Activated CD8-positive, alpha-beta T cell treated with anti-CD3 and anti-CD28 coated beads for 36 hours (primary cell): ENCODE results near the gene LDLRAD2. TPM values are rescaled to one million over a fixed set of nuclear protein-coding genes. Genes with fewer than 3 reads are reported as not detected.
A peak's percentile ranks its signal among the peaks of the same experiment; 100 is the strongest.

Source experiments
- ATAC-seq: fragments of 200-7000 bp; cut with Tn5 transposase; one replicate; pipeline ENCODE4 v1.10.0; 2021; ENCODE audit warnings: mild to moderate bottlenecking, moderate library complexity
- CTCF ChIA-PET: fragments of 350-600 bp; sonication (Branson Sonifier 250); formaldehyde crosslinking; loops from one replicate; lab custom pipeline; 2021; ENCODE audit warnings: antibody characterized with exemption; lab: Charles Lee
- POLR2A ChIA-PET: fragments of 350-600 bp; sonication (Branson Sonifier 250); formaldehyde crosslinking; loops from one replicate; lab custom pipeline; 2021; ENCODE audit warnings: antibody characterized with exemption; lab: Charles Lee
- DNase-seq: peaks from one replicate; pipeline ENCODE4 v3.0.0-alpha.2; 2020
- H3K27ac Mint-ChIP-seq: one replicate; pipeline ENCODE4 v1.8.0; 2021; ENCODE audit warnings: mild to moderate bottlenecking, mixed read lengths
- H3K27me3 Mint-ChIP-seq: one replicate; pipeline ENCODE4 v1.8.0; 2021; ENCODE audit warnings: mixed read lengths
- H3K36me3 Mint-ChIP-seq: one replicate; pipeline ENCODE4 v1.8.0; 2021; ENCODE audit warnings: low read depth, mixed read lengths
- H3K4me1 Mint-ChIP-seq: one replicate; pipeline ENCODE4 v1.8.0; 2021; ENCODE audit warnings: low read depth, mixed read lengths
- H3K4me3 Mint-ChIP-seq: one replicate; pipeline ENCODE4 v1.8.0; 2021; ENCODE audit warnings: mild to moderate bottlenecking, moderate library complexity, mixed read lengths
- H3K9me3 Mint-ChIP-seq: one replicate; pipeline ENCODE4 v1.8.0; 2021; ENCODE audit warnings: mixed read lengths
- intact Hi-C: fragments of 100-400 bp; cut with micrococcal nuclease; formaldehyde crosslinking; loops from one replicate; pipeline ENCODE4 v1.10.0; 2022
- total RNA-seq, 2 experiments: library from RNA; stranded (reverse); gene quantifications; one replicate each; pipeline ENCODE4 v1.2.3, GENCODE V29; 2021
- TF ChIP-seq, protein P1 (sequence below): fragments of 200-600 bp; IDR thresholded peaks from one replicate; pipeline ENCODE4 v1.8.0; 2022; ENCODE audit warnings: antibody characterized with exemption, mild to moderate bottlenecking

The LDLRAD2 gene
- total RNA-seq, 2 experiments from 2014 or later, result 0.07 TPM; not detected in 1

DNA sequence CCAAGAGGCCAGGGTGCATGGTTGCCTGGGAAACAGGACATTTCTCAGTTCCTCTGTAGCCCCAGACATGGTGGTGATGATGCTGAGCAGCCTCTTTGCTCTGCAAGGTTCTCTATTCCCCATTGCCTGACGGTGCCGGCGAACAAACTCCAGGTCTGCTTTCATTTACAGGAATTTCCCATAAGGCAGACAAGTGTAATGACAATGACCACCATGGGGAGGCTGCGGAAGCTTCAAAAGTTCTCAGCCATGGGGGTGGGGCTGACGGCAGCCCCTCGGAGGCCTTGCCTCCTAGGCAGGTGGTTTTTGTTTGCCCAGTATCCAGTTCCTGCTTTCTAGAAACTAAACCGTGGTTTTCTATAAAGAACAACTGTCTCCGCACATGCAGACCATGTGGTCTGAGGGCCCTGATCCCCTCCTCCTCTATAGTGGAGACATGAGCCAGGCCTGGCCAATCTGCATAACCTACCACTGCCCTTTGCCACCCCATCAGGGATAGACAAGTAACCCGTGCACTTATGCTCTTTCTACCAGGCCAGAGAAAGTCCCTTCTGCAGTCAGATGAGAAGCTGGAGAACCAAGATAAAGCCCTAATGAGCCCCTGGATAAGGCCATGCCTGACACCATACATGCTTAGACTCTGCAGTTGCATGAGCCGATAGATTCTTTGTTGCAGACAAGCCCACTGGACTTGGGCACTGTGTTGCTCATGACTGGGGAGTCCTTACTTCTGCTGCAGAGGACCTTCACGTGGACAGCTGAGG, 54.1 kb downstream of the LDLRAD2 start:
- peak; percentile 20 for DNase-seq
- CTCF ChIA-PET, result no interaction called here
- Mint-ChIP-seq H3K4me3 (no peak overlapping the region), H3K9me3 (no peaks in the 10 kb centered on the region), H3K27me3 (no peaks in the 10 kb centered on the region), H3K4me1 (peaks cover 5% of the 10 kb centered on the region), H3K36me3 (peaks cover 4% of the 10 kb centered on the region), H3K27ac (no peak overlapping the region)
- TF ChIP-seq, protein P1, sequence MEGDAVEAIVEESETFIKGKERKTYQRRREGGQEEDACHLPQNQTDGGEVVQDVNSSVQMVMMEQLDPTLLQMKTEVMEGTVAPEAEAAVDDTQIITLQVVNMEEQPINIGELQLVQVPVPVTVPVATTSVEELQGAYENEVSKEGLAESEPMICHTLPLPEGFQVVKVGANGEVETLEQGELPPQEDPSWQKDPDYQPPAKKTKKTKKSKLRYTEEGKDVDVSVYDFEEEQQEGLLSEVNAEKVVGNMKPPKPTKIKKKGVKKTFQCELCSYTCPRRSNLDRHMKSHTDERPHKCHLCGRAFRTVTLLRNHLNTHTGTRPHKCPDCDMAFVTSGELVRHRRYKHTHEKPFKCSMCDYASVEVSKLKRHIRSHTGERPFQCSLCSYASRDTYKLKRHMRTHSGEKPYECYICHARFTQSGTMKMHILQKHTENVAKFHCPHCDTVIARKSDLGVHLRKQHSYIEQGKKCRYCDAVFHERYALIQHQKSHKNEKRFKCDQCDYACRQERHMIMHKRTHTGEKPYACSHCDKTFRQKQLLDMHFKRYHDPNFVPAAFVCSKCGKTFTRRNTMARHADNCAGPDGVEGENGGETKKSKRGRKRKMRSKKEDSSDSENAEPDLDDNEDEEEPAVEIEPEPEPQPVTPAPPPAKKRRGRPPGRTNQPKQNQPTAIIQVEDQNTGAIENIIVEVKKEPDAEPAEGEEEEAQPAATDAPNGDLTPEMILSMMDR, result peak; percentile 20
- intact Hi-C loops, result no loop called here
- ATAC-seq, result peak; percentile 46
- POLR2A ChIA-PET, result no interaction called here

DNA sequence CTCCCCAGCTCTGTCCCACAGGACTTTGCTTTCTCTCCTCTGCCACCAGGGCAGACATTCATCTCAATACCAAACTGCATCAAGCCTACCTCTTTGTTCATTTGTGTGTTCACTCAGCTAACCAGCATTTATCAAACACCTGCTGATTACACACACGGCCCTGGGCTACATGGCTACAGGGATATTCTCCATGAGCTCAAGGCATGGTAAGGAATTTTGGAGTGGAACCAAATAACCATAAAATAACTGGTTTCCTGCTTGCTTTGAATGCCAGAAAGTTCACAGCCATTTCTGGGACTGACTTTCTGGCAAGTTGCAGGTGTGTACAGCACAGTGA, 54.6 kb downstream of the LDLRAD2 start:
- Mint-ChIP-seq H3K9me3 (no peaks in the 10 kb centered on the region), H3K27me3 (no peaks in the 10 kb centered on the region), H3K27ac (no peak overlapping the region), H3K4me3 (no peak overlapping the region), H3K4me1 (peaks cover 5% of the 10 kb centered on the region), H3K36me3 (peaks cover 4% of the 10 kb centered on the region)
- intact Hi-C loops, result no loop called here
- ChIA-PET CTCF (no interaction called here), POLR2A (no interaction called here)
- DNase-seq (no peak), ATAC-seq (no peak)
- TF ChIP-seq, protein P1, result no peak

DNA sequence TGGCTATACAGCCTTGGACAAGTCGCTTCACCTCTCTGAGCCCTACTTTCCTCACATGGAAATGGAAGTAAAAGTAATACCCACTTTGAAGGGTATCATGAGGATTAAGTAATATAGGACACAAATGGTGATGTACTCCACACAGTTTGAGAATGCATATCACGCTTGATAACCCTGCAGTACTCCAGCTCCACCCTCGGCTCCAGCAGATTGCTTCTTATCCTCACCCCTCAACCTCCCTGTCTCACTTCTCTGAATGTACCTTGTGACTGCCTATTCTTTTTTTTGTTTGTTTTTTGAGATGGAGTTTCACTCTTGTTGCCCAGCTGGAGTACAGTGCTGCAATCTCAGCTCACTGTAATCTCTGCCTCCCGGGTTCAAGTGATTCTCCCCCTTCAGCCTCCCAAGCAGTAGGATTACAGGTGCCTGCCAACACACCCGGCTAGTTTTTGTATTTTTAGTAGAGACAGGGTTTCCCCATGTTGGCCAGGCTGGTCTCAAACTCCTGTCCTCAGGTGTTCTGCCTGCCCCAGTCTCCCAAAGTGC, 55.5 kb downstream of the LDLRAD2 start:
- CTCF ChIA-PET, result no interaction called here
- Mint-ChIP-seq H3K4me3 (no peak overlapping the region), H3K4me1 (peaks cover 10% of the 10 kb centered on the region), H3K27me3 (no peaks in the 10 kb centered on the region), H3K9me3 (no peaks in the 10 kb centered on the region), H3K36me3 (no peaks in the 10 kb centered on the region), H3K27ac (no peak overlapping the region)
- no peak for DNase-seq
- TF ChIP-seq, protein P1, result no peak
- POLR2A ChIA-PET, result no interaction called here
- intact Hi-C loops, result no loop called here
- no peak for ATAC-seq

DNA sequence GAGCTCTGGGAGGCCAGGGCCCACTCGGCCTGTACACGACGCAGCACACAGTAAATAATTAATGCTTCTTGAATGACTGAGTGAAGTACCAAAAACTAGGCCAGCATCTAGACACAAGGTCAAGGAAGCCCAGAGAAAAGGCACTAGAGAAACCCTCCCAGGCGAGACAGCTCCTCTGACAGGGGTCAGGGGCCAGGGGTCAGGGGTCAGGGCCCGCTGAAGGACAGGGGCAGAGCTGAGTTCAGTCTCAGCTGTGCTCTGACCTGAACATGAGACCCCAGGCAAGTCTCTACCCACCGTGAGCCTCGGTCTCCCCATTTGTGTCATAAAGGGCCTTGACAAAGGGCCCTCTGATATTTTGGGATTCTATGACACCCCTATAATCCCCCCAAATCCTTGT, 56.4 kb downstream of the LDLRAD2 start:
- Mint-ChIP-seq H3K27me3 (no peaks in the 10 kb centered on the region), H3K27ac (no peak overlapping the region), H3K4me1 (peaks cover 10% of the 10 kb centered on the region), H3K9me3 (no peaks in the 10 kb centered on the region), H3K36me3 (no peaks in the 10 kb centered on the region), H3K4me3 (no peak overlapping the region)
- CTCF ChIA-PET, result no interaction called here
- POLR2A ChIA-PET, result no interaction called here
- DNase-seq (no peak), ATAC-seq (no peak)
- TF ChIP-seq, protein P1, result no peak
- intact Hi-C loops, result no loop called here

DNA sequence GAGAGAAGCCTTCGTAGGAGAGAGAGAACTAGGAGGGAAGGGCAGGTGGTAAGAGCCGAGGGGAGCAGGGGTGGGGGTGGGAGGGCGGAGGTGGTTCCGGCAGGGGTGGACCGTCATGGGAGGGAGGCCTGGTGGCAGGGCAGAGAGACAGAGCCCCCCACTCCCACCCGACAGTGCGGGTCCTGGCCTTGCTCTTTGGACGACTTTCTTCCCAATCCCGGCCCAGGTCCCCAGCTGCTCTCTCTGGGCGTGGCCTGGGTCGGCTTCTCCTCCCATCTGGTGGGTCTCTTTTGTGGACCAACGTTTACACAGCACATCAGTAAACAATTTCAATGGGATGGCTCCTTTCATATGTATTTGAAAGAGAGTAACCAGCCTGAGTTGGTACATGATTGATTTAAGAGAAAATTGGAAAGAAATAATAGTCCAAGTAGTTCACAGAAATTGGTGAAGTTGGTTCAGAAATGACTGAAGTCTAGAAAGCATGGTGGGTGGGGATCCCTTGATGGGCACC, 56.9 kb downstream of the LDLRAD2 start:
- CTCF ChIA-PET, result no interaction called here
- intact Hi-C loops, result no loop called here

More for the DNA sequence above, 56.9 kb downstream of the LDLRAD2 start:
- DNase-seq (no peak), ATAC-seq (no peak)
- POLR2A ChIA-PET, result no interaction called here
- Mint-ChIP-seq H3K27me3 (no peaks in the 10 kb centered on the region), H3K27ac (no peak overlapping the region), H3K36me3 (no peaks in the 10 kb centered on the region), H3K4me3 (no peak overlapping the region), H3K4me1 (peaks cover 10% of the 10 kb centered on the region), H3K9me3 (no peaks in the 10 kb centered on the region)
- TF ChIP-seq, protein P1, result no peak
